HPDE6-E6E7 (cell line): Measurements from ENCODE around the gene MATN4.

Source experiments
- DNase-seq: peaks from one replicate; pipeline ENCODE4 v3.0.0; 2011; ENCODE audit warnings: missing footprints; ENCODE audit errors: extremely low spot score

MATN4 gene

DNA sequence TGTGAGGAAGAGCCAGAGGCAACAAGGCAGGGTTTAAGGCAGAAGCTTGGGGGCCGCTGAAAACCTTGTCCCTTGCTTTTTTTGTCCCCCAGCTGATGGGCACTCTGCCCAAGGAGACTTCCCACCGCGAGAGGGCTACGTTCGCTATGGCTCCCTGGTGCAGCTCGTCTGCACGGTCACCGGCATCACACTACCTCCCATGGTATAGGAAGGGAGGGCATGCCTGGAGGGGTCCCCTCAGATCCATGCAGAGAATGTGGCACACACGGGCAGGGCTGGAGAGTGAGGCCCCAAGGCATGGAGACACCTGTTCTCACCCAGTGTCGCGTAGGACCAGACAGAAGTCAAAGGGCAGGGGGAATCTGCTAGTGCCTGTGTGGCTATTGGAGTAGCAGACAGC lies 5.8 kb upstream of the MATN4 start:
- no peak for DNase-seq

DNA sequence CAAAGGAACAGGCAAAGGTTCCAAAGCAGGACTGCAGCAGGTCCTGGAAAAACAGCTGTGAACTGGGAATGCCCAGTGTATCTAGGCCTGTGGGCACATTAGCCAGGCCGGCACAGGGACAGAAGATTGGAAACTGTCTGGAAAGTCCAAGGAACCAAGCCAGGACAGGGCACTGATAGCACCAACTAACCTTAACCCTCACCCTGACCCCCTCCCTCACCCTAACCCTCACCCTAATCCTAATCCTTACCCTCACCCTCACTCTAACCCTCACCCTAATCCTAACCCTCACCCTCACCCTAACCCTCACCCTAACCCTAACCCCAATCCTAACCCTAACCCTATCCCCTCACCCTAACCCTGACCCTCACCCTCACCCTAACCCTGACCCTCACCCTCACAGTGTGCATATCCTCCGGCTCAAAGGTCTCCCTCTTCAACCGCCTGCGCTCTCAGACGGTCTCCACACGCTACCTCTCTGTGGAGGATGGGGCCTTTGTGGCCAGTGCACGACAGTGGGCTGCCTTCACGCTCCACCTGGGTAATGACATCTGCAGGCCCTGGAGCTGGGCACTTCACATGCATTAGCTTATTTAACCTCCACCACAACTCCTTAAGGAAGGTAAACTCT lies 5.1 kb upstream of the MATN4 start:
- no peak for DNase-seq

DNA sequence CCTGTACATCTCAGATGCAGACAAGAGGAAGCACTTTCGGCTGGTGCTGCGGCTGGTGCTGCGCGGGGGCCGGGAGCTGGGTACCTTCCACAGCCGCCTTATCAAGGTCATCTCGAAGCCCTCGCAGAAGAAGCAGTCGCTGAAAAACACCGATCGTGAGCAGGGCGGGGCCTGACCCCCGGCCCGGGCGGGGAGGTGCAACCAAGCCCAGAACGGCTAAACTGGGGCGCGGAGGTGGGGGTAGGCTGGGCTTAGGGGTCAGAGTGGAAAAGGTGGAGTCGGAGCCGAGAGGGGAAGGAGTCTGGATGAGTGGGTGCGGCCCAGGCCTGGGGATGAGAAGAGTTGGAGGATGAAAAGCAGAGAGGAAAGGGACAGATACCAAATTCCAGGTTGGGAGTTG lies 4.1 kb upstream of the MATN4 start:
- no peak for DNase-seq

DNA sequence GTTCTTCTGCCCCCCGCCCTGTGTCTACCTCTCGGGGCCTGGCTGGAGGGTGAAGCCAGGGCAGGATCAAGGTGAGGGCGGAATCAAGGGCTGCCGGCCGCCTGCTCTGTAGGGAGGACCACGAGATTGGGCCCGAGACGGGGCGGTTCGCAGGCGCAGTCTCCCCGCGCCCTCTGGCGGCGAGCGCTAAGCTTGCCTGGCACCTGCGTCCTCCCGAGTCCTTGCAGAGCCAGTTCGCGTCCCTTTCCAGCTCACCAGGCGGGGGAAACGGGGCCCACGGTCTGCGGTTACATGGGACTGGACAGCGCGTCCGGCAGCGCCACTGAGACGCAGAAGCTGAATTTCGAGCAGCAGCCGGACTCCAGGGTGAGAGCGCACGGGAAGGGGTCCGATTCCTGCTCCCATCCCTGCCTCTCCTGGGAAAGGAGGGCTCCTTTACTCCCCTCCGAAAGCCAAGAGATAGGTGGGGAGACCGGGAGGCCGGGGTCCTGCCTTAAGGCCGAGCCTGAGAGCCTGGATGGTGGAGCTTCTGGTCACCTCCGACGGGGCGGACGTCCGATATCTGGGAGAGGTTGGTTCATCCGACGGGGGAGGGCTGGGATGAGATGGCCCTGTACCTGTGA lies 3.6 kb upstream of the MATN4 start:
- DNase-seq, result peak; percentile 83

DNA sequence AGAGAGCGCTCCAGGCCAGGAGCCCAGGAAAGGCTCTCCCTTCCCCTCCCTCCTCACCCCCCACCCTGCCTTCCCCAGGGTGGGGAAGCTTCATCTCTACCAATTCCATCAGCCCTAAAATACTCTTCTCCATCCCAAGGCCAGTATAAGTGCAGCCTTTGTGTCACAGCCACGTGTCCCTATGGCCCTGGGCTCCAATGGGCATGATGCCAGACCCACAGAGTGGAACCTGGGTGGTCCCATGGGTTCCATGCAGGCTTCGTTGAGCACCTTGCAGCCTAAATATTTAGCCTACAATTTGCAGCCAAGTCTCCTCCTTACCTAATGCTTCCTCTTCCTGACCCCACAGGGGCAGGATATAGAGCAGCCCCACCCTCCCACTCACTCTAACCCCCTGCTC lies 976 bp upstream of the MATN4 start:
- no peak for DNase-seq

DNA sequence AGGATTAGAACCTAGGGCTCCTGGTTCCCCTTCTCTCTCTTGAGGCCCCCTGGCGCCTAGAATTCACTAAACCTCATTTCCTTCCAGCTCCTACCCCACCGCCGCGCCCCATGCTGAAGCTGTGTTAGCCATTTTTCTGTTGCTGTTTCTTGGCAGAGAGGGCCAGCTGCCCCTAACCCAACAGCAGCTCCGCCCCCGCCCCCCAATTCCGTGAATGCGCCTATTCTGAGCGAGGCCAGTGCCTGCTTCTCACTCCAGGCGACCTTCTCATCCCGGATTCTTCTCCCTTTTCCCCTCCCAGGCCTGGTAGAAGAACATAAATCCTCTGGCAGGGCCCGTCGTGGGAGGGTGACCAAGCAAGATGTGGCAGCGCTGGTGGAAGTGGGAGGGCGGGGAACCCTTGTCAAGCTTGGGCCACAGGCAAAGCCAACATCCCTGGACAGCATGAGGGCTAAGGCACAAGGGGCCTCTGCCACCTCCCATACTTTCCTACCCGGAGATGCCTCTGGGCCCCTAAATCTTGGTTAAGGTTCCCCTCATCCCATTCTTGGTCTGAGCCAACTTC lies 941 bp downstream of the MATN4 start:
- no peak for DNase-seq

DNA sequence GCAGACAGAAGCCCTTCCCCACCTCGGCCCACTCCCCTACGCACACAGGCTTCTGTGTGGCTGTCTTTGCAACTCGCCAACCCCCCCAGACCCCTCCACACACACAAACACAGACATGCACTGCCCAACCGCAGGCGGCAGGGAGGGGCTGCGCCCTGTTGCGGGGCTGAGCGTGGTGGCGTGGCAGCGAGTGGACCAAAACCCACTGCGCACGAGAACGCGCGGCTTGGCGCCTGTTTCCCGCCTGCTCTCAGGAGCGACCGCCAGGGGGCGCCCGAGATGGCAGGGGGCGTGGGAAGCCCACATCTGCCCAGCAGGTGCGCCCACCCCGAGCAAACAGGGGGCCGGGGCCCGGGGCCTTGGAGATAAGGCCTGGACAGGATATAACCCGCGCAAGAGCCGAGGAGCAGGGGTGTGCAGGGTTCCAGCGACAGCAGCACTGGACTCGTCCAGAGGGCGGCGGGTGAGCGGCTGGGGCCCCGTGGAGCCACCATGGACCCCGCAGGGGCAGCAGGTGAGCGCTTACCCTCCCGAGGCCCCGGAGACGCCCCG lies 1.6 kb downstream of the MATN4 start, which contains the start of gene RBPJL:
TSS of gene RBPJL (plus strand) at position 410 of the 552 bp plus-strand sequence. CDS start at position 493, 83 bp downstream.
- no peak for DNase-seq

DNA sequence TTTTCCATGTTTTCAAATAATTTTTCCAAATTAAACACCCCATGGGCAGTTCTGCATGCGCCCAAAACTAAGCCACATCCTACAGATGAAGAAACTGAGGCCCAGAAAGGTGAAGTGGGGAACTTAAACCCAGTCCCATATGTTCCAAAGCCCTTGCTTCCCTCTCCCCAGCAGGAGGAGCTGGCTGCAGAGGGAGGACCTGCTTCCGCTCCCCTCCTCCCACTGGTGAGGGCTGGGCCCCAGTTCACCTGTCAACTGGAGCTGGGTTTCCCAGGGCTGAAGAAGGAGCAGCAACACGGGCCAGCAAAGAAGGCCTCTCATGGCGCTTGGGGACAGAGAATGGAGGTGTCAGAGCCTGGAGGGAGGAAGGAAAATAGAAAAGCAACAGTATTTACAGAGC lies 2.8 kb downstream of the MATN4 start:
- DNase-seq, result no peak

DNA sequence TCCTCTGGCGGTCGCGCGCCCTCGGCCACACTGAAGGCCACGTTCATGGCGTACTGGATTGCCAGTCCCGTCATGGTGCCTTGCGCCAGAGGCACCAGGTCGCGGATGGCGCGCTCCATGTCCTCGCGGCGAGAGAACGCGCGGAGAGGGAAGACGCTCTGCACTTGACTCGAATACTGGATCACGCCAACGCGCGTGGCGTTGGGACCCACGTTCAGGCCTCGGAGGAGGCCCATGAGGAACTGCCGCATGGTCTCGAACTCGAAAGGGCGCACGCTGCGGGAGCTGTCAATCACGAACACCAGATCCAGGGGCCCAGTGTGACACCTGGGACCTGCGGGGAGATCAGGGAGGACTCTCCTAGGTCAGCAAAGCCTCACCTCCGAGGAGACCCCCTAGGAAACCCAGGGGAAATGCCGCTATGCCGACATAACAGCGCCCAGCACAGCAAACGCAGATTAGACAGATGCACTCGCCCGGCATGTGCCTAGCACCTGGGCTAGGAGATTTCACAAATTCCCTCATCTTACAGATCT lies 3.6 kb downstream of the MATN4 start:
- DNase-seq, result no peak

DNA sequence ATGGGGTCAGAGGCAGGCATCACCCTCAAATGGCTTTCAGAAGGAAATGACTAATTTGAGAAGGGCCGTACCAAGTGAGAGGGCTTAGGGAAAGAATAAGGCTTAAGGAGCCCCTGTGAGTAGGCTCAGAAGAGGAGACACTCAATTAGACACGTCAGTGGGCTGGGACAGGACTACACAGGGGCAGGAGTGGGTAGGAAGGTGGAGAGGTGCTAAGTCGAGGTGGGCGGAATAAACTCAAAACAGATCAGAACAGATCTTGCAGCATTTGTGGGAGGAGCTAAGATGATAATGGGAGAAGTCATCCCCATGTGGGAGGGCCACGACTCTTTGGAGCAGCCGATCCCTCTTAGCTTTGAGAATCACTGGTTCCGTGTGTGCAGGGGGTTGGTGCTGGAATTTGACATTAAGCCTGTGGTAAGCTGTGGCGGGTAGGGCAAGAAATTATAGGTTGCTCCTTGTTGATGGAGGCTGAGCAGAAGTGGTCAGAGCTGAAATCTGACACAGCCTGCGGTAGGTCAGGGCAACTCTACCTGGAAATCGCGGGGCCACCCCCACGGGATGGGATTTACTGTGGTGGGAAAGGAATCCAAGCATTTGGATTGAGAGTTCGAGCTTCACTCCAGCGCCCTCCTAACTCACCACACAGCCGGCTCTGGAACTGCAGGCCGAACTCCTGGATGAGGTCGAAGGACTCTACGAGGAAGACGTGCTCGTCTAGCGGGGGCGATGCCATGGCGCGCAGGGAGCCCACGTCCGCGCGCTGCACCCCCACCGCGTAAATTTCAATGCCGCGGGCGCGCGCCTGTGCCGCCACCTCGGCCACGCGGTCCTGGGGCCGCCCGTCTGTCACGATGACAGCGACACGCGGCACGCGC lies 4.3 kb downstream of the MATN4 start:
- DNase-seq, result no peak

DNA sequence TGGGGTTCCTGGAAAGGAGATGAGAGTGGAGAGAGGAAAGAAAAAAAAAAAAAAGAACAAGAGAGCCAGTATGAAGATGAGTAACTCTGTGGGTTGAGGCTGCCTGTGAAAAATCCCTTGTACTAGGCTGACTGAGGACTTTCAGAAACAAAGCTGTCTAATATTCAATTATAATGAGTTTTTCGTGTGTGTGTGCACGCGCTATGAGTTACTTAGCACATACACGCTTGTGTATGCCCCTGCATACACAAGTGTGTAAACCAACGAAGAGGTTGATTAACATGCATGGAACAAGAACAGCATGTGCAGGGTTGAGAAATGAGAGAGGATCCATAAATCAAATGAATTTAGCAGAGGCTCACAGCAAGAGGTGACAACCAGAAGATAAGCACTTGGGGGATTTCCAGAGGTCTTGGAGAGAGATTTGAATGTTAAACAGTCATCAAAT lies 6.3 kb downstream of the MATN4 start:
- DNase-seq, result no peak

DNA sequence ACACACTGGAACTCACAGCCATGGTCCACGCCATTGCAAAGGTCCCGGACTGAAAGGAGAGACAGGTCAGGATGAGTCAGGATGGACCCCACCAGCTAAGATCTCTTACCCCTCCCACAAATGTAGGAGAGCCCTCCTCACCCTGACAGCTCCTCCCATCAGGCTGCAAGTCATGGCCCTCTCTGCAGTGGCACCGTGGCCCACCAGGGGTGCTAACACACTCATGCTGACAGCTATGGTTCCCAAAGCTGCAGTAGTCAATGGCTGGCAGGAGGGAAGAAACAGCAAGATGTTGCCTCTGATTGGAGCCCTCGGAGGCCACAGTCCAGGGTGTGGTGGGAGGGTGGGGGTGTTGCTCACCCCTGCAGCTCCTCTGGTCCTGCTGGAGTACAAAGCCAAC lies 7.1 kb downstream of the MATN4 start:
- no peak for DNase-seq

DNA sequence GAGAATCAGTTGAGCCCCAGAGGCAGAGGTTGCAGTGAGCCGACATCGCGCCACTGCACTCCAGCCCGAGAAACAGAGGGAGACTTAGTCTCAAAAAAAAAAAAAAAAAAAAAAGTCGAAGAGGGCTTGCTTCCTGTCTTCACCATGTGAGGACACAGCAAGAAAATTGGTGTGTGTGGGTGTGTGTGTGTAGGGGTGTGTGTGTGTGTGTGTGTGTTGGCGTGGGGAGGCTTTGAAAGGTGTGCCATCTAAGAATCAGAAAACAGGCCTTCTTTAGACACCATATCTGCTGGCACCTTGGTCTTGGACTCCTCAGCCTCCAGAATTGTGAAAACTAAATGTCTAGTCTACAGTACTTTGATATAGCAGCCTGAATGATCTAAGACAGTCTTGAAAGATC lies 8.3 kb downstream of the MATN4 start:
- no peak for DNase-seq

DNA sequence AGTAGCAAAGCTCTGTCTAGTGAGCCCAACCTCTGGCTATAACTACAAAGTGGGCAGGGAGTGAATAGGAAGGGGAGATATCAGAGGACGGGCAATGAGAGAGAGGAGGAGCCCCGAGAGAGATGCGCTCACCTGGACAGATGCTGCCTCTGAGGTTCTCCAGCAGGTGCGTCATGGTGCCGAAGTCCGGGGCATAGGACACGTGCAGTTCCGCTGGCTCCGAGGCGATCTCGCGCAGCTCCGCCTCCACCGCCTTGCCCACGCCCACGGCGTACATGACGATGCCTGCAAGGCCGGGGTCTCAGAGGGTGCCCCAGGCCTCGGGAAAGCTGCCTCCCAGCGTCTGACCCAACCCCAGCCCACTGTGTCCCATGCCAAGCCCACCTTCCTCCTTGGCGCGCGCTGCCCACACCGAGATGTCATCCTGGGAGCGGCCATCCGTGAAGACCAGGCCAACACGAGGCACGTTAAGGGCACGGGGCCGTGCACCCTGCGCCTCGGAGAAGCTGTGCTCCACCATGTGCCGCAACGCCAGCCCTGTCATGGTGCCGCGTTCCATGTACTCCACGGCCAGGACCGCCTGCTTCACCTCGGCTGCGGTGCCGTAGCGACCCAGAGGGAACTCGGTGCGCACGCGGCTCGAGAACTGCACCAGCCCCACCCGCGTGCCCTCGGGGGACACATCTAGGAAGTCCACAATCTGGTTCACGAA lies 10.2 kb downstream of the MATN4 start:
- no peak for DNase-seq

DNA sequence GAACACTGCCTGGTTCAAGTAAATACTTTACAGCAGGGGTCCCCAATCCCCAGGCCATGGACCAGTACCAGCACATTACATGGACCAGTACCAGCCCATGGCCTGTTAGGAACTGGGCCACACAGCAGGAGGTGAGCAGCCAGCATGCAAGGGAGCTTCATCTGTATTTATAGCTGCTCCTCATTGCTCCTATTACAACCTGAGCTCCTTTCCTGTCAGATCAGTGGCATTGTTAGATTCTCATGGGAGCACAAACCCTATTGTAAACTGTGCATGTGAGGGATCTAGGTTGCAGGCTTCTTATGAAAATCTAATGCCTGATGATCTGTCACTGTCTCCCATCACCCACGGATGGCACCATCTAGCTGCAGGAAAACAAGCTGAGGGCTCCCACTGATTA lies 13.4 kb downstream of the MATN4 start:
- no peak for DNase-seq

DNA sequence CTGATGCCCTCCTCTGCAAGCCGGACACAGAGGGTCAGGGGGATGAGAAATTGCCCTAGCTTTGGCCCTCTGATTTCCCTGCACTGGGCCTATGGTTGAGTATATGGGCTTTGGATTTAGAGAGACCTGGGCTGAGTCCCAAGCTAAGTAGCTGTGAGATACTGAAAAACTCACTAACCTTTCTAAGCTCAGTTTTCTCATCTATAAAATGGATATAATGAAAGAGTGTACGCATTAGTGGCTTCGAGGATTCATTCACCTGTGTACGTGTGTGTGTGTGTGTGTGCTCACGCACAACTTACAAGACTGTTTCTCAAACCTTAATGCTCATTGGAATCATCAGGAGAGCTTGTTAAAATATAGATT lies 14.1 kb downstream of the MATN4 start:
- DNase-seq, result no peak

DNA sequence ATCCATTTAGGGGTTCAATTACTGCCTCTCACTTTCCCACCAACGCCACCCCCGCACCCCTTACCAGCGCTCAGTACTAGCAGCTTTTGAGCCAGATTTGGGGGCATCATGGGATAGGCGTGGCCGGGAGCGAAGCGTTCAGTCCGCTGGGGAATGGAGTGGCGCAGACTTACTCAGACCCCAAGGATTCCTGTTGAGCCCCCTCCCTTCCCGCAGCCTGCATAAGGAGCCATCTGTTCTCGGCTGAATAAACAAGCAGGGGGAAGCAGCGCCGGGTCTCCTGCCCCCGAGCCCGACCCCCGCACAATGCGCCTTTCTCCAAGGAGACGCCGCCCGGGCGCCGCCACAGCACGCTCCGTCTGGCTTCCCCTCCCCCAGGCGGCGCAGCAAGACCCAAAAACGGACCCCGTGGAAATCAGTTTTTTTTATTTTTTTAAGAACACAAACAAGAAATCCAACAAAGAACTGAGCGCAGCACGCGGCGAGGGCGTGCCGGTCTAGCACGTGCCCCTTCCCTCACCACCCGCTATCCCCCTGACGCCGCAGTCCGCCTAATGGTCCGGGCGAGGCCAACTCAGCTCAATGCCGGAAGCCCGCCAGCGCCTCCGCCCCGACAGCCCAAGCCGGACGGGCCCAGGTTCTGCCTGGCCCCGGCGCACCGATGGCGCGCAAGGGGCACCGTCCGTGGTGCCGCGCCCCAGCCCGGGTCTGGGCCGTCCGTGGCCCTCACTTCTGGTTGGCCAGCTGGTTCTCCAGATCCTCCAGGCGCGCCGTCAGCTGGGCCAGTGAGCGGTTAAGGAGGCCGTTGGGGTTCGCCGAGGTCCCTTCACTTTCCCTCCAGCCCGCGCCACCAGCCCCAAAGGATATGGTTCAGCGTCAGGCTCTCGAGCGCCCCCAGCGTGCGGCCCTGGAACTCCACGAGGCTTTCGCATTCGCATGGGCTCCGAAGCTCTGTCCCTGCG lies 14.8 kb downstream of the MATN4 start:
- DNase-seq, result peak; percentile 96

DNA sequence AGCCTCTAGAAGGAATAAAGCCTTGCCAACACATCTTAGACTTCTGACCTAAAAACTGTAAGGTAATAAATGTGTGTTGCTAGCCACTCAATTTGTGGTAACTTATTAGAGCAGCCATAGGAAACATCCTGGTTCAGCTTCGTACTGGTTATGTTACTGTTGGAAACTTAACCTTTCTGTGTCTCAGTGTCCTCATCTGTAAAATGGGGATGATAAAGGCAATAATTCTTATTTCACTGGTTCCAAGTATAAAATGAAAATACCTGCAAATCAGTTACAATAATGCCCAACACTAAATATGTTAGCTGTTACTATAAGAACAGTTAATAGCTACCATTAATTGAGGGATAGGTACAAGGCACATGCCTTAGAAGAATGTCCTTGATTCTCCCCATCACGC lies 15.8 kb downstream of the MATN4 start:
- no peak for DNase-seq

DNA sequence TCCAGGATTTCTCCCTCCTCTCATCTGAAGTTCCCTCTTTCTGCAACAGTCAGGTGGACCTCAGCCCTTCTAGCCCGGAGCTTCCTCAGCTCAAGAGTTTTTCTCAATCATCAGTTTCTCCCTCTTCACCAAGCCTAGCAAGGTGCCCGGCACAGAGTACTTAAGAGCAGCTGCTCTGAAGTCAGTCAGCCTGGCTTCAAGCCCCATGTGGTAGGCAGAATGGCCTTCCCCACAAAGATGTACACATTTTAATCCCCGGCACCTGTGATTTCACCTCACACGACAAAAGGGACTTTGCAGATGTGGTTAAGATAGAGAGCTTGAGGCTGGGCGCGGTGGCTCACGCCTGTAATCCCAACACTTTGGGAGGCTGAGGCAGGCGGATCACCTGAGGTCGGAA lies 16.6 kb downstream of the MATN4 start:
- DNase-seq, result no peak
